HepG2 (cell line): Measurements from ENCODE around the gene FOXD2. TPM values are rescaled to one million over a fixed set of nuclear protein-coding genes. Genes with fewer than 3 reads are reported as not detected.

Source experiments
- CCDC6 ChIP-seq: sonication (generic); formaldehyde crosslinking; IDR thresholded peaks from 2 replicates; pipeline ENCODE4 v1.8.1; 2022; ENCODE audit warnings: mild to moderate bottlenecking, missing genetic modification reagents, moderate library complexity
- SETDB1 ChIP-seq: sonication (generic); formaldehyde crosslinking; IDR thresholded peaks from 2 replicates; pipeline ENCODE4 v1.5.1; 2020; ENCODE audit warnings: missing genetic modification reagents, mild to moderate bottlenecking, borderline replicate concordance
- SP4 ChIP-seq: sonication (generic); formaldehyde crosslinking; IDR thresholded peaks from 2 replicates; pipeline ENCODE4 v1.8.1; 2023; ENCODE audit warnings: mild to moderate bottlenecking, missing genetic modification reagents
- ZSCAN21 ChIP-seq: sonication (generic); formaldehyde crosslinking; IDR thresholded peaks from 2 replicates; pipeline ENCODE4 v1.8.0; 2022; ENCODE audit warnings: mild to moderate bottlenecking, missing genetic modification reagents, moderate library complexity, borderline replicate concordance
- polyA plus RNA-seq, 8 experiments: library from polyadenylated mRNA; depleted of rRNA in 3 of 8; stranded (reverse) in 7 of 8; unstranded in 1 of 8; fragments of >200 nt; fragmentation: Illumina TruSeq in 4 of 8; extraction: Trizol in 4 of 8; gene quantifications; 2 replicates each; pipeline versions ENCODE4 v1.2.1 to v1.2.3, GENCODE V29; 2011 to 2016; ENCODE audit warnings: low read depth in 4 of 8, missing spikeins in 1 of 8, mixed read lengths in 1 of 8; ENCODE audit not compliant: insufficient read depth in 1 of 8
- total RNA-seq, 5 experiments: library from RNA; depleted of rRNA; stranded (reverse); fragments of >200 nt; fragmentation: Illumina TruSeq; extraction: Trizol; gene quantifications; 2 replicates each; pipeline ENCODE4 v1.2.3, GENCODE V29; 2016; ENCODE audit warnings: low read depth in 1 of 5
- TF ChIP-seq, protein P1 (sequence below): sonication (generic); formaldehyde crosslinking; IDR thresholded peaks from 2 replicates; pipeline ENCODE4 v1.4.0; 2020; ENCODE audit warnings: missing genetic modification reagents
- TF ChIP-seq, protein P2 (sequence below), 2 experiments: fragments of 450-650 bp in 1 of 2; sonication (generic) in 1 of 2; formaldehyde crosslinking in 1 of 2; IDR thresholded peaks; 2 replicates each; pipeline versions ENCODE4 v1.6.1 to v1.8.0; 2016 to 2022; ENCODE audit warnings: antibody characterized with exemption in 1 of 2, mild to moderate bottlenecking in 1 of 2, missing genetic modification reagents in 1 of 2
- TF ChIP-seq, protein P3 (sequence below): sonication (generic); formaldehyde crosslinking; IDR thresholded peaks from 2 replicates; pipeline ENCODE4 v1.4.0; 2020; ENCODE audit warnings: missing genetic modification reagents
- TF ChIP-seq, protein P4 (sequence below): sonication (generic); IDR thresholded peaks from 2 replicates; pipeline ENCODE4 v1.6.1; 2016; ENCODE audit warnings: low read depth, borderline replicate concordance
- TF ChIP-seq, protein P5 (sequence below): sonication (generic); formaldehyde crosslinking; IDR thresholded peaks from 2 replicates; pipeline ENCODE4 v1.5.1; 2020; ENCODE audit warnings: mild to moderate bottlenecking, missing genetic modification reagents, moderate library complexity

The FOXD2 gene
- total and polyA plus RNA-seq, 2 of the 13 experiments (the other 11 are each of a cell fraction or from before 2014, with no cell fraction given): 0.01 to 0.09 TPM

DNA sequence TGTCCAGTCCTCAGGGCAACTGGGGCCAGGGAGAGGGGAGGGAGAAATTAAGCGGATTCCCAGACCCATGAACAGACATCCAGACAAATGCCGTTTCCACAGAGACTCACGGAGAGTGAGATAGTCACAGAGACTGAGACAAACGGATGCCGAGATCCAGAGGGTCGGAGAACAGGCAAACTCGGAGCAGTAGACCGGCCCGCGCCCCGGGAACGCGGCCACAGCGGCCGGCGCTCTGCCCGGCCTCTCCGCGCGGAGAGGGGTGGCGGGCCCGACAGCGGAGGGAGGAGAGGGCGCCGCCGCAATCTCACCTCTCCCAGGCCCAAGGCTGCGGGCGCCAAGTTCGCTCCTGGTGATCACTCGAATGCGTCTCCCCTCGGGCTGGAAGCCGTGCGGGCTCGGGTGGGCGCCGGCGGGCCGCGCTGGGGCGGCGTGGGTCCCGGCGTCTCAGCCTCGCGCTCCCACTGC, 831 bp upstream of the FOXD2 start (continued):
- TF ChIP-seq, protein P1, sequence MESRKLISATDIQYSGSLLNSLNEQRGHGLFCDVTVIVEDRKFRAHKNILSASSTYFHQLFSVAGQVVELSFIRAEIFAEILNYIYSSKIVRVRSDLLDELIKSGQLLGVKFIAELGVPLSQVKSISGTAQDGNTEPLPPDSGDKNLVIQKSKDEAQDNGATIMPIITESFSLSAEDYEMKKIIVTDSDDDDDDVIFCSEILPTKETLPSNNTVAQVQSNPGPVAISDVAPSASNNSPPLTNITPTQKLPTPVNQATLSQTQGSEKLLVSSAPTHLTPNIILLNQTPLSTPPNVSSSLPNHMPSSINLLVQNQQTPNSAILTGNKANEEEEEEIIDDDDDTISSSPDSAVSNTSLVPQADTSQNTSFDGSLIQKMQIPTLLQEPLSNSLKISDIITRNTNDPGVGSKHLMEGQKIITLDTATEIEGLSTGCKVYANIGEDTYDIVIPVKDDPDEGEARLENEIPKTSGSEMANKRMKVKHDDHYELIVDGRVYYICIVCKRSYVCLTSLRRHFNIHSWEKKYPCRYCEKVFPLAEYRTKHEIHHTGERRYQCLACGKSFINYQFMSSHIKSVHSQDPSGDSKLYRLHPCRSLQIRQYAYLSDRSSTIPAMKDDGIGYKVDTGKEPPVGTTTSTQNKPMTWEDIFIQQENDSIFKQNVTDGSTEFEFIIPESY: no peak
- TF ChIP-seq ZSCAN21: no peak
- TF ChIP-seq SP4 (CRISPR knock-in tag): no peak
- TF ChIP-seq SETDB1 (CRISPR knock-in tag): no peak
- TF ChIP-seq CCDC6 (CRISPR knock-in tag): no peak
- TF ChIP-seq, protein P2, sequence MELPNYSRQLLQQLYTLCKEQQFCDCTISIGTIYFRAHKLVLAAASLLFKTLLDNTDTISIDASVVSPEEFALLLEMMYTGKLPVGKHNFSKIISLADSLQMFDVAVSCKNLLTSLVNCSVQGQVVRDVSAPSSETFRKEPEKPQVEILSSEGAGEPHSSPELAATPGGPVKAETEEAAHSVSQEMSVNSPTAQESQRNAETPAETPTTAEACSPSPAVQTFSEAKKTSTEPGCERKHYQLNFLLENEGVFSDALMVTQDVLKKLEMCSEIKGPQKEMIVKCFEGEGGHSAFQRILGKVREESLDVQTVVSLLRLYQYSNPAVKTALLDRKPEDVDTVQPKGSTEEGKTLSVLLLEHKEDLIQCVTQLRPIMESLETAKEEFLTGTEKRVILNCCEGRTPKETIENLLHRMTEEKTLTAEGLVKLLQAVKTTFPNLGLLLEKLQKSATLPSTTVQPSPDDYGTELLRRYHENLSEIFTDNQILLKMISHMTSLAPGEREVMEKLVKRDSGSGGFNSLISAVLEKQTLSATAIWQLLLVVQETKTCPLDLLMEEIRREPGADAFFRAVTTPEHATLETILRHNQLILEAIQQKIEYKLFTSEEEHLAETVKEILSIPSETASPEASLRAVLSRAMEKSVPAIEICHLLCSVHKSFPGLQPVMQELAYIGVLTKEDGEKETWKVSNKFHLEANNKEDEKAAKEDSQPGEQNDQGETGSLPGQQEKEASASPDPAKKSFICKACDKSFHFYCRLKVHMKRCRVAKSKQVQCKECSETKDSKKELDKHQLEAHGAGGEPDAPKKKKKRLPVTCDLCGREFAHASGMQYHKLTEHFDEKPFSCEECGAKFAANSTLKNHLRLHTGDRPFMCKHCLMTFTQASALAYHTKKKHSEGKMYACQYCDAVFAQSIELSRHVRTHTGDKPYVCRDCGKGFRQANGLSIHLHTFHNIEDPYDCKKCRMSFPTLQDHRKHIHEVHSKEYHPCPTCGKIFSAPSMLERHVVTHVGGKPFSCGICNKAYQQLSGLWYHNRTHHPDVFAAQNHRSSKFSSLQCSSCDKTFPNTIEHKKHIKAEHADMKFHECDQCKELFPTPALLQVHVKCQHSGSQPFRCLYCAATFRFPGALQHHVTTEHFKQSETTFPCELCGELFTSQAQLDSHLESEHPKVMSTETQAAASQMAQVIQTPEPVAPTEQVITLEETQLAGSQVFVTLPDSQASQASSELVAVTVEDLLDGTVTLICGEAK (IDR thresholded peaks at IDR 0.05): no peak
- TF ChIP-seq, protein P2 (CRISPR knock-in tag; IDR thresholded peaks at IDR 0.05): no peak; the same call in 1 of the 2 replicates
- TF ChIP-seq, protein P3, sequence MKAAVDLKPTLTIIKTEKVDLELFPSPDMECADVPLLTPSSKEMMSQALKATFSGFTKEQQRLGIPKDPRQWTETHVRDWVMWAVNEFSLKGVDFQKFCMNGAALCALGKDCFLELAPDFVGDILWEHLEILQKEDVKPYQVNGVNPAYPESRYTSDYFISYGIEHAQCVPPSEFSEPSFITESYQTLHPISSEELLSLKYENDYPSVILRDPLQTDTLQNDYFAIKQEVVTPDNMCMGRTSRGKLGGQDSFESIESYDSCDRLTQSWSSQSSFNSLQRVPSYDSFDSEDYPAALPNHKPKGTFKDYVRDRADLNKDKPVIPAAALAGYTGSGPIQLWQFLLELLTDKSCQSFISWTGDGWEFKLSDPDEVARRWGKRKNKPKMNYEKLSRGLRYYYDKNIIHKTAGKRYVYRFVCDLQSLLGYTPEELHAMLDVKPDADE (CRISPR knock-in tag): no peak
- TF ChIP-seq, protein P4, sequence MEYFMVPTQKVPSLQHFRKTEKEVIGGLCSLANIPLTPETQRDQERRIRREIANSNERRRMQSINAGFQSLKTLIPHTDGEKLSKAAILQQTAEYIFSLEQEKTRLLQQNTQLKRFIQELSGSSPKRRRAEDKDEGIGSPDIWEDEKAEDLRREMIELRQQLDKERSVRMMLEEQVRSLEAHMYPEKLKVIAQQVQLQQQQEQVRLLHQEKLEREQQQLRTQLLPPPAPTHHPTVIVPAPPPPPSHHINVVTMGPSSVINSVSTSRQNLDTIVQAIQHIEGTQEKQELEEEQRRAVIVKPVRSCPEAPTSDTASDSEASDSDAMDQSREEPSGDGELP: no peak
- TF ChIP-seq, protein P5, sequence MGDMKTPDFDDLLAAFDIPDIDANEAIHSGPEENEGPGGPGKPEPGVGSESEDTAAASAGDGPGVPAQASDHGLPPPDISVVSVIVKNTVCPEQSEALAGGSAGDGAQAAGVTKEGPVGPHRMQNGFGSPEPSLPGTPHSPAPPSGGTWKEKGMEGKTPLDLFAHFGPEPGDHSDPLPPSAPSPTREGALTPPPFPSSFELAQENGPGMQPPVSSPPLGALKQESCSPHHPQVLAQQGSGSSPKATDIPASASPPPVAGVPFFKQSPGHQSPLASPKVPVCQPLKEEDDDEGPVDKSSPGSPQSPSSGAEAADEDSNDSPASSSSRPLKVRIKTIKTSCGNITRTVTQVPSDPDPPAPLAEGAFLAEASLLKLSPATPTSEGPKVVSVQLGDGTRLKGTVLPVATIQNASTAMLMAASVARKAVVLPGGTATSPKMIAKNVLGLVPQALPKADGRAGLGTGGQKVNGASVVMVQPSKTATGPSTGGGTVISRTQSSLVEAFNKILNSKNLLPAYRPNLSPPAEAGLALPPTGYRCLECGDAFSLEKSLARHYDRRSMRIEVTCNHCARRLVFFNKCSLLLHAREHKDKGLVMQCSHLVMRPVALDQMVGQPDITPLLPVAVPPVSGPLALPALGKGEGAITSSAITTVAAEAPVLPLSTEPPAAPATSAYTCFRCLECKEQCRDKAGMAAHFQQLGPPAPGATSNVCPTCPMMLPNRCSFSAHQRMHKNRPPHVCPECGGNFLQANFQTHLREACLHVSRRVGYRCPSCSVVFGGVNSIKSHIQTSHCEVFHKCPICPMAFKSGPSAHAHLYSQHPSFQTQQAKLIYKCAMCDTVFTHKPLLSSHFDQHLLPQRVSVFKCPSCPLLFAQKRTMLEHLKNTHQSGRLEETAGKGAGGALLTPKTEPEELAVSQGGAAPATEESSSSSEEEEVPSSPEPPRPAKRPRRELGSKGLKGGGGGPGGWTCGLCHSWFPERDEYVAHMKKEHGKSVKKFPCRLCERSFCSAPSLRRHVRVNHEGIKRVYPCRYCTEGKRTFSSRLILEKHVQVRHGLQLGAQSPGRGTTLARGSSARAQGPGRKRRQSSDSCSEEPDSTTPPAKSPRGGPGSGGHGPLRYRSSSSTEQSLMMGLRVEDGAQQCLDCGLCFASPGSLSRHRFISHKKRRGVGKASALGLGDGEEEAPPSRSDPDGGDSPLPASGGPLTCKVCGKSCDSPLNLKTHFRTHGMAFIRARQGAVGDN (CRISPR knock-in tag): peak; percentile 1; the same call in 1 of the 2 replicates
